ENCODE measurements around the gene ACTG2. TPM values are rescaled to one million over a fixed set of nuclear protein-coding genes. Genes with fewer than 3 reads are reported as not detected.

ACTG2 gene
- total and polyA plus RNA-seq, 8 donors = 143 to 2,977 (median 957) TPM

DNA sequence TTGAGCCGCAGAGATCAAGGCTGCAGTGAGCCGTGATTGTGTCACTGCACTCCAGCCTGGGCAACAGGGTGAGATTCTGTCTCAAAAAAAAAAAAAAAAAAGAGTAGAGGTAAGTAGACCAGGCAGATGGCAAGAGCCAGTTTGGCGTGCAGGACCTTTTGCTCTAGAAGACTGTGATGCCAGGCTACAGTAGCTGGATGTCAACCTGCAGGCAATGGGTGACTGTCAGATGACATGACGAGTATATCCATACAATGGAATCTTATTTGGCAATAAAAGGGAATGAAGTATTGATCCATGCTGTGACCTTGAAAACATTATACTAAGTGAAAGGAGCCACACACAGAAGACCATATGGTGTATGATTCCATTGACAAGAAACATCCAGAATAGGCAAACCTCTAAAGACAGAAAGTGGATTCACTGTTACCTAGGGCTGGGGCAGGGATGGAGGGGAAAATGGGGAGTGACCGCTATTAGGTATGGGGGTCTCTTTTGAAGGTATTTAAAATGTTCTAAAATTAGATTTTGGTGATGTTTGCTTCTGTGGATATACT, 22.7 kb downstream of the ACTG2 start:
- H3K36me3 ChIP-seq = peaks cover 0 to 86% (median 23%) of the 10 kb centered on the region in 4 donors
- DNase-seq = no peak
- no peaks in the 10 kb centered on the region for H3K27me3 ChIP-seq
- no peak for TF ChIP-seq EP300 (IDR thresholded peaks at IDR 0.05)
- TF ChIP-seq POLR2A (IDR thresholded peaks at IDR 0.05) = no peak
- TF ChIP-seq, protein P1, sequence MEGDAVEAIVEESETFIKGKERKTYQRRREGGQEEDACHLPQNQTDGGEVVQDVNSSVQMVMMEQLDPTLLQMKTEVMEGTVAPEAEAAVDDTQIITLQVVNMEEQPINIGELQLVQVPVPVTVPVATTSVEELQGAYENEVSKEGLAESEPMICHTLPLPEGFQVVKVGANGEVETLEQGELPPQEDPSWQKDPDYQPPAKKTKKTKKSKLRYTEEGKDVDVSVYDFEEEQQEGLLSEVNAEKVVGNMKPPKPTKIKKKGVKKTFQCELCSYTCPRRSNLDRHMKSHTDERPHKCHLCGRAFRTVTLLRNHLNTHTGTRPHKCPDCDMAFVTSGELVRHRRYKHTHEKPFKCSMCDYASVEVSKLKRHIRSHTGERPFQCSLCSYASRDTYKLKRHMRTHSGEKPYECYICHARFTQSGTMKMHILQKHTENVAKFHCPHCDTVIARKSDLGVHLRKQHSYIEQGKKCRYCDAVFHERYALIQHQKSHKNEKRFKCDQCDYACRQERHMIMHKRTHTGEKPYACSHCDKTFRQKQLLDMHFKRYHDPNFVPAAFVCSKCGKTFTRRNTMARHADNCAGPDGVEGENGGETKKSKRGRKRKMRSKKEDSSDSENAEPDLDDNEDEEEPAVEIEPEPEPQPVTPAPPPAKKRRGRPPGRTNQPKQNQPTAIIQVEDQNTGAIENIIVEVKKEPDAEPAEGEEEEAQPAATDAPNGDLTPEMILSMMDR (IDR thresholded peaks at IDR 0.05) = no peak
- no peak for TF ChIP-seq POLR2AphosphoS5 (IDR thresholded peaks at IDR 0.05)
- H3K27ac ChIP-seq = no peak overlapping the region
- intact Hi-C loops (cut with DNase I; ENCODE audit: low total_unique reads) = no loop called here
- no peak overlapping the region for H3K4me3 ChIP-seq
- 87 to 95% (median 94%) methylated on average over 5 of the region's 5 CpGs for WGBS, 5 donors
- H3K4me1 ChIP-seq = no peaks in the 10 kb centered on the region
- H3K9me3 ChIP-seq = no peaks in the 10 kb centered on the region

DNA sequence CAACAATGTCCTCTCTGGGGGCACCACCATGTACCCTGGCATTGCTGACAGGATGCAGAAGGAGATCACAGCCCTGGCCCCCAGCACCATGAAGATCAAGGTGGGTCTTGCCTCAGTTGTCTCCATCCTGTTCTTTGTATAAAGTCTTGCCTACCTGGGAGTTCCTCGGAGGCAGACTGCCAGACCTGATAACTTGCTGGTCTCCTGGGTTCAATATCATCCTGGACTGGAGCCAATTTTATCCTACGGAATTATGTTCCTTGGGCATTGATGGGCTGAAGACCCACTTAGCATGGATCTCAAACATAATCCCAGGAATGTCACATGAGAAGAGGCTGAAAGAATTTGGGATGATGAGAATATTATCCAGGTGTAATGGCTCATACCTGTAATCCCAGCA, 23.9 kb downstream of the ACTG2 start:
- no peak for DNase-seq
- Histone ChIP-seq H3K27me3 (no peaks in the 10 kb centered on the region), H3K4me3 (no peak overlapping the region), H3K36me3 (peaks cover 0 to 76% (median 23%) of the 10 kb centered on the region in 4 donors), H3K27ac (no peak overlapping the region), H3K4me1 (peaks cover 0 to 5% (median 0%) of the 10 kb centered on the region in 4 donors), H3K9me3 (no peaks in the 10 kb centered on the region)
- WGBS, 5 donors = 28 to 77% (median 38%) methylated on average over 2 of the region's 2 CpGs
- intact Hi-C loops (cut with DNase I; ENCODE audit: low total_unique reads) = no loop called here
- TF ChIP-seq POLR2AphosphoS5 (IDR thresholded peaks at IDR 0.05) (no peak), POLR2A (IDR thresholded peaks at IDR 0.05) (no peak), EP300 (IDR thresholded peaks at IDR 0.05) (no peak)
- TF ChIP-seq, protein P1 (IDR thresholded peaks at IDR 0.05) = no peak

DNA sequence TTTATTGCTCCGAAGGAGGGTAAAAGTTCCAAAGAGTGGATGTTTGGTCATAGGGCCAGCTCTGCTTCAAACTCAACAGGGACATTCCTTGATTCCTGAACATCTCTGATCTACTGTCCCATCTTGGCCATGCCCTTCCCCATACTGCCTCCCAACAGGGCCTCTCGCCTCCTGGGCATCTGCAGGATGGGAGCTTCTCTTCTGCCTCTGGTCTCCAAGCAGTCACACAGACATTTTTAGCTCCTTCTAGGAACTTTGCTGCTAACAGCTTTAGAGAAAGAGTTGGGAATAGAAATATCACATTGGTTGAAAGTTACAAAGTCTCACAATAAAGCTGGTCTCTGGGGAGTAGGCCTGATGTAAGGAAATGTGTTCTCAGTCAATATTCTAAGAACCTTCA, 24.5 kb downstream of the ACTG2 start:
- no peak for DNase-seq
- 43 to 94% (median 49%) methylated on average over 2 of the region's 2 CpGs for WGBS, 5 donors
- Histone ChIP-seq H3K4me1 (peaks cover 0 to 5% (median 0%) of the 10 kb centered on the region in 4 donors), H3K27me3 (no peaks in the 10 kb centered on the region), H3K9me3 (no peaks in the 10 kb centered on the region), H3K36me3 (peaks cover 0 to 70% (median 23%) of the 10 kb centered on the region in 4 donors), H3K4me3 (no peak overlapping the region), H3K27ac (no peak overlapping the region)
- TF ChIP-seq POLR2AphosphoS5 (IDR thresholded peaks at IDR 0.05) (no peak), EP300 (IDR thresholded peaks at IDR 0.05) (no peak), POLR2A (IDR thresholded peaks at IDR 0.05) (no peak)
- TF ChIP-seq, protein P1 (IDR thresholded peaks at IDR 0.05) = no peak
- intact Hi-C loops (cut with DNase I; ENCODE audit: low total_unique reads) = no loop called here

DNA sequence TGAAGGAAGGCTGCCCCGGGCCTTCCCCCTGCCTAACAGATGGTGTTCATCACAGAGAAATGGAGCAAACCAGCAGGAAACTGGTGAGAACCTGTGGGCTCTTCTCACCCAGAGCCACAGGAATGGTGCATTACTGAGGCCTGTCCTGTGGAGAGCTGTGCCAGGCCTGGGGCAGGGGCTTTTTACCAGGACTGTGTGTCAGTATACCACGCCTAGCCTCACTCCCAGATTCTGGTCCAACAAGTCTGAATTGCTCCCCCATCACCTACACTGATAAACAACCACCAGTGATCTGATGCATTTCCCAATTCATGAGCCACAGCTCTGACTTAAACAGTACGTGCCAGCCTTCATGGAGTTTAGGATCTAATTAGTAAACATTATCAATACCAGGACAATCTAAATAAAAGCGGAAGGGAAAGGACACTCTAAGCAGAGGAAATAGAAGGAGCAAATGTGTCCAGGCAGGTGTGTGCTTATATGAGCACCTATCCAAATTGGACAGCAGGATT, 24.9 kb downstream of the ACTG2 start:
- Histone ChIP-seq H3K4me1 (peaks cover 0 to 5% (median 0%) of the 10 kb centered on the region in 4 donors), H3K9me3 (no peaks in the 10 kb centered on the region), H3K27me3 (no peaks in the 10 kb centered on the region), H3K36me3 (peaks cover 0 to 66% (median 23%) of the 10 kb centered on the region in 4 donors), H3K4me3 (no peak overlapping the region), H3K27ac (no peak overlapping the region)
- TF ChIP-seq EP300 (IDR thresholded peaks at IDR 0.05) = no peak
- TF ChIP-seq, protein P1 (IDR thresholded peaks at IDR 0.05) = no peak
- TF ChIP-seq POLR2A (IDR thresholded peaks at IDR 0.05) = no peak
- no peak for TF ChIP-seq POLR2AphosphoS5 (IDR thresholded peaks at IDR 0.05)
- intact Hi-C loops (cut with DNase I; ENCODE audit: low total_unique reads) = no loop called here
- DNase-seq = no peak
- WGBS, 5 donors = 68 to 75% (median 74%) methylated on average over 4 of the region's 4 CpGs
